HCT116 (cell line): ENCODE measurements around the gene KIF18A. TPM values are rescaled to one million over a fixed set of nuclear protein-coding genes. Genes with fewer than 3 reads are reported as not detected.

Experiments used
- ATAC-seq: fragments of 200-7000 bp; cut with Tn5 transposase; 2 replicates; pipeline ENCODE4 v1.9.1; 2020; ENCODE audit warnings: mild to moderate bottlenecking, moderate library complexity
- BruUV-seq: library from RNA; stranded (reverse); fragments of 400-500 nt; replicated peaks from 2 replicates; lab custom pipeline; 2021; lab: Mats Ljungman, UMichigan
- CTCF ChIA-PET: fragments of 300-600 bp; sonication (Branson Sonifier 250); formaldehyde crosslinking; loops from one replicate; lab custom pipeline; 2021; ENCODE audit warnings: antibody characterized with exemption; lab: Charles Lee
- POLR2A ChIA-PET: fragments of 300-600, 350-600 bp; sonication (Branson Sonifier 250); formaldehyde crosslinking; loops from one replicate; lab custom pipeline; 2021; ENCODE audit warnings: antibody characterized with exemption; lab: Charles Lee
- RAD21 ChIA-PET, 2 experiments: fragments of 300-600 bp; sonication (Branson Sonifier 250); formaldehyde crosslinking; loops; one replicate each; lab custom pipeline; 2023; ENCODE audit warnings: low total read pairs in 2 of 2; ENCODE audit not compliant: uncharacterized antibody in 2 of 2, unreplicated experiment in 2 of 2, low non-redundant PET in 1 of 2; lab: Charles Lee
- DNase-seq: peaks from one replicate; pipeline ENCODE4 v3.0.0-alpha.2; 2010; ENCODE audit warnings: low read depth, low spot score
- H2AFZ ChIP-seq: fragments of 200-600 bp; shearing (Covaris generic), sonication (generic); 2 replicates; pipeline ENCODE4 v1.6.1; 2017; ENCODE audit warnings: low read depth, mixed run types, mixed read lengths, antibody characterized with exemption, low read length; ENCODE audit not compliant: poor library complexity, severe bottlenecking
- H3K27ac ChIP-seq: 2 replicates; pipeline ENCODE4 v1.5.1; 2012; ENCODE audit warnings: low read depth, low read length
- H3K27me3 ChIP-seq: fragments of 200-600 bp; sonication (generic); 2 replicates; pipeline ENCODE4 v1.6.1; 2016; ENCODE audit warnings: mixed run types, low read length, mixed read lengths; ENCODE audit not compliant: insufficient read depth
- H3K36me3 ChIP-seq, 2 experiments: fragments of 200-500 bp in 1 of 2; fragments of 200-600 bp in 1 of 2; sonication (Bioruptor generic) in 1 of 2; sonication (generic) in 1 of 2; 2 replicates each; pipeline versions ENCODE4 v1.5.1 to v1.6.1; 2014 to 2016; ENCODE audit warnings: low read length in 2 of 2, inconsistent platforms in 1 of 2, mixed read lengths in 1 of 2, mixed run types in 1 of 2; ENCODE audit not compliant: insufficient read depth in 2 of 2, control insufficient read depth in 1 of 2
- H3K4me1 ChIP-seq, 2 experiments: fragments of 200-600 bp in 1 of 2; sonication (generic) in 1 of 2; 2 replicates each; pipeline versions ENCODE4 v1.5.1 to v1.6.1; 2012 to 2017; ENCODE audit warnings: low read length in 2 of 2, inconsistent platforms in 1 of 2, mild to moderate bottlenecking in 1 of 2, mixed read lengths in 1 of 2, mixed run types in 1 of 2, moderate library complexity in 1 of 2; ENCODE audit not compliant: insufficient read depth in 2 of 2, control insufficient read depth in 1 of 2
- H3K4me2 ChIP-seq: fragments of 200-600 bp; sonication (generic); 2 replicates; pipeline ENCODE4 v1.6.1; 2017; ENCODE audit warnings: mixed run types, low read length, mixed read lengths
- H3K4me3 ChIP-seq, 2 experiments: fragments of 200-600 bp in 1 of 2; sonication (generic) in 1 of 2; replicated peaks in 1 of 2; 2 replicates each; pipeline ENCODE4 v1.5.1; 2011 to 2016; ENCODE audit warnings: low read length in 2 of 2, control low read depth in 1 of 2, low read depth in 1 of 2, mild to moderate bottlenecking in 1 of 2, mixed read lengths in 1 of 2, mixed run types in 1 of 2
- H3K79me2 ChIP-seq: fragments of 200-600 bp; sonication (generic); 2 replicates; pipeline ENCODE4 v1.6.1; 2017; ENCODE audit warnings: mild to moderate bottlenecking, mixed run types, low read length, moderate library complexity, mixed read lengths; ENCODE audit not compliant: insufficient read depth
- H3K9ac ChIP-seq: fragments of 200-600 bp; sonication (generic); 2 replicates; pipeline ENCODE4 v1.6.1; 2016; ENCODE audit warnings: low read length, mixed read lengths
- H3K9me2 ChIP-seq: fragments of 200-600 bp; sonication (generic), shearing (Covaris generic); 2 replicates; pipeline ENCODE4 v1.6.1; 2017; ENCODE audit warnings: mixed run types, mild to moderate bottlenecking, moderate library complexity; ENCODE audit not compliant: insufficient read depth
- H3K9me3 ChIP-seq, 2 experiments: fragments of 200-500 bp in 1 of 2; fragments of 200-600 bp in 1 of 2; sonication (Bioruptor generic) in 1 of 2; sonication (generic) in 1 of 2; 2 replicates each; pipeline ENCODE4 v1.6.1; 2014 to 2017; ENCODE audit warnings: low read length in 2 of 2, mixed read lengths in 2 of 2, inconsistent platforms in 1 of 2, low read depth in 1 of 2, mild to moderate bottlenecking in 1 of 2, mixed run types in 1 of 2, moderate library complexity in 1 of 2; ENCODE audit not compliant: control insufficient read depth in 1 of 2, insufficient read depth in 1 of 2
- H4K20me1 ChIP-seq: fragments of 200-600 bp; sonication (generic), shearing (Covaris generic); 2 replicates; pipeline ENCODE4 v1.6.1; 2017; ENCODE audit warnings: mixed run types, mild to moderate bottlenecking, moderate library complexity; ENCODE audit not compliant: insufficient read depth
- CBX3 ChIP-seq: IDR thresholded peaks from 2 replicates; pipeline ENCODE4 v1.6.1; 2012; ENCODE audit warnings: low read depth
- EZH2 ChIP-seq: fragments of 200-600 bp; sonication (generic); IDR thresholded peaks from 2 replicates; pipeline ENCODE4 v1.6.1; 2017; ENCODE audit warnings: antibody characterized with exemption, mixed run types
- JUND ChIP-seq: IDR thresholded peaks from 2 replicates; pipeline ENCODE4 v1.6.1; 2012
- POLR2AphosphoS5 ChIP-seq: IDR thresholded peaks from 2 replicates; pipeline ENCODE4 v1.6.1; 2011; ENCODE audit warnings: mild to moderate bottlenecking, low read depth, low read length, moderate library complexity
- SP1 ChIP-seq: IDR thresholded peaks from 2 replicates; pipeline ENCODE4 v1.6.1; 2012; ENCODE audit warnings: low read depth
- SRF ChIP-seq: IDR thresholded peaks from 2 replicates; pipeline ENCODE4 v1.6.1; 2012; ENCODE audit warnings: low read depth
- ZFX ChIP-seq: fragments of 450-650 bp; IDR thresholded peaks from 2 replicates; pipeline ENCODE4 v1.6.1; 2017
- intact Hi-C: fragments of 100-400 bp; cut with micrococcal nuclease; formaldehyde crosslinking; loops from 2 replicates; pipeline ENCODE4 v1.10.0; 2022
- total RNA-seq: library from RNA; stranded (reverse); gene quantifications from one replicate; pipeline ENCODE4 v1.2.1, GENCODE V29; 2021; ENCODE audit not compliant: unreplicated experiment
- TF ChIP-seq, protein P1 (sequence below): IDR thresholded peaks from 2 replicates; pipeline ENCODE4 v1.6.1; 2012; ENCODE audit warnings: low read depth
- TF ChIP-seq, protein P2 (sequence below): IDR thresholded peaks from 2 replicates; pipeline ENCODE4 v1.6.1; 2012
- TF ChIP-seq, protein P3 (sequence below): IDR thresholded peaks from 2 replicates; pipeline ENCODE4 v1.6.1; 2012

KIF18A gene
- total RNA-seq, 1 experiment from 2014 or later: 50.7 TPM

DNA sequence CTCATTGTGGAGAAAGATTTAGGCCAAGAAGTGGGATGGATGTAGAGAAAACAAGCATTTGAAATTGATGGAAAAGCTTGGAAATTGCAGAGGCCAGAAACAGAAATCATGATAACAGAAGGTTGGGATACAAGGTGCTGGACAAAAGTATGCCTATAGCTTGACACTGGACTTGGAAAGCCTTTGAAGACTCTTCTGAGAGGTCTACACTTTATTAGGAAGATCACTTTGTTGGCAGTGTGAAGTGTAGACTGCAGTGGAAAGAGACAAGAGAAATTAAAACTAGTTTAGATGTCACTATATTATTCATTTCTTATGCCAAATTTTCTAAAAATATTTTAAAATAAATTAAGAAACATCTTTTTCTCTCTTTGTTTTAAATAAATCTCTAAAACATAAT is 59.1 kb downstream of the KIF18A start (continued):
- TF ChIP-seq, protein P1, sequence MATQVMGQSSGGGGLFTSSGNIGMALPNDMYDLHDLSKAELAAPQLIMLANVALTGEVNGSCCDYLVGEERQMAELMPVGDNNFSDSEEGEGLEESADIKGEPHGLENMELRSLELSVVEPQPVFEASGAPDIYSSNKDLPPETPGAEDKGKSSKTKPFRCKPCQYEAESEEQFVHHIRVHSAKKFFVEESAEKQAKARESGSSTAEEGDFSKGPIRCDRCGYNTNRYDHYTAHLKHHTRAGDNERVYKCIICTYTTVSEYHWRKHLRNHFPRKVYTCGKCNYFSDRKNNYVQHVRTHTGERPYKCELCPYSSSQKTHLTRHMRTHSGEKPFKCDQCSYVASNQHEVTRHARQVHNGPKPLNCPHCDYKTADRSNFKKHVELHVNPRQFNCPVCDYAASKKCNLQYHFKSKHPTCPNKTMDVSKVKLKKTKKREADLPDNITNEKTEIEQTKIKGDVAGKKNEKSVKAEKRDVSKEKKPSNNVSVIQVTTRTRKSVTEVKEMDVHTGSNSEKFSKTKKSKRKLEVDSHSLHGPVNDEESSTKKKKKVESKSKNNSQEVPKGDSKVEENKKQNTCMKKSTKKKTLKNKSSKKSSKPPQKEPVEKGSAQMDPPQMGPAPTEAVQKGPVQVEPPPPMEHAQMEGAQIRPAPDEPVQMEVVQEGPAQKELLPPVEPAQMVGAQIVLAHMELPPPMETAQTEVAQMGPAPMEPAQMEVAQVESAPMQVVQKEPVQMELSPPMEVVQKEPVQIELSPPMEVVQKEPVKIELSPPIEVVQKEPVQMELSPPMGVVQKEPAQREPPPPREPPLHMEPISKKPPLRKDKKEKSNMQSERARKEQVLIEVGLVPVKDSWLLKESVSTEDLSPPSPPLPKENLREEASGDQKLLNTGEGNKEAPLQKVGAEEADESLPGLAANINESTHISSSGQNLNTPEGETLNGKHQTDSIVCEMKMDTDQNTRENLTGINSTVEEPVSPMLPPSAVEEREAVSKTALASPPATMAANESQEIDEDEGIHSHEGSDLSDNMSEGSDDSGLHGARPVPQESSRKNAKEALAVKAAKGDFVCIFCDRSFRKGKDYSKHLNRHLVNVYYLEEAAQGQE: no peak
- TF ChIP-seq SP1: no peak
- TF ChIP-seq, protein P2, sequence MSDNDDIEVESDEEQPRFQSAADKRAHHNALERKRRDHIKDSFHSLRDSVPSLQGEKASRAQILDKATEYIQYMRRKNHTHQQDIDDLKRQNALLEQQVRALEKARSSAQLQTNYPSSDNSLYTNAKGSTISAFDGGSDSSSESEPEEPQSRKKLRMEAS: no peak
- no peak for TF ChIP-seq CBX3
- no peak for TF ChIP-seq POLR2AphosphoS5
- no peak for TF ChIP-seq EZH2
- TF ChIP-seq, protein P3, sequence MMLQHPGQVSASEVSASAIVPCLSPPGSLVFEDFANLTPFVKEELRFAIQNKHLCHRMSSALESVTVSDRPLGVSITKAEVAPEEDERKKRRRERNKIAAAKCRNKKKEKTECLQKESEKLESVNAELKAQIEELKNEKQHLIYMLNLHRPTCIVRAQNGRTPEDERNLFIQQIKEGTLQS: no peak
- no peak for TF ChIP-seq JUND

DNA sequence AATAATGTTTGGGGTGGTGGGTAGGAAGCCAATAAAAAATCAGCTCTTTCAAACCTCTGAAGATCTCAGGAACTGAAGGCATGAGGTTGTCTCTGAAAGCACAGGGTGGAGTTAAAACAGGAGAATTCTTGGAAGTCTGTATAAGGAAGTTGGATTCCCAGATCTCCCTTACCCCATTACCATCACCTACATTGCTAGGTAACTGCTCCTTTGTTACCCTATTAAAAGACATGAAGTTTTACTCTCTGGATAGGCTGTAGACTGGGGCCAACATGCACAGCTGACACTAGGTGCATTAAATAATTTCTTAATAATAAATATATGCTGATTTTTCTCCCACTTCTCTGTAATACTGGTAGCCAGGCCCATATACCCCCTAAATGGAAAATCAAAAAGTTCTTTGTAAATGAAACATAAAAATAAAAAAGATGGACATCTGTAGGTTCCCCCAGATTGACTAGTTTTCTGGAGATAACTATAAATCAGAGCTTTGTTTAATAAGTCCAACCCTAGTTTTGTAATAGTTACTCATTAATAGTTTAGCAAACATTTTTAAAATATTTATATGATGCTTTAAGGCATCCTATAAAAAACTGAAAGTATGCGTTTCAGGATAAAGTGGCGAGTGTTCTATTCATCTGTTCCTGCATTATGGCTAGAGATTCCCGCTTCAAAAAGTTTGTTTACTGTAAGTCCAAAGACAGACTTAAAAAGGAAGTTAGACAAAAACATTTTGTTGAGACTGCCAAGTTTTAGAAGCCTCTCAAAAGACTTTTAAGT is 63.8 kb downstream of the KIF18A start:
- no peak for ATAC-seq
- Histone ChIP-seq H2AFZ (no peak overlapping the region), H3K36me3 (no peaks in the 10 kb centered on the region), H3K9me3 (no peaks in the 10 kb centered on the region), H3K4me2 (no peak overlapping the region), H3K4me3 (no peak overlapping the region), H3K79me2 (peaks cover 12% of the 10 kb centered on the region), H3K9me2 (no peaks in the 10 kb centered on the region), H4K20me1 (no peaks in the 10 kb centered on the region), H3K27ac (no peak overlapping the region), H3K4me1 (peaks cover 7 to 20% of the 10 kb centered on the region in 2 experiments), H3K27me3 (no peaks in the 10 kb centered on the region), H3K9ac (no peak overlapping the region)
- BruUV-seq: no TSS peak
- TF ChIP-seq ZFX: no peak
- no peak for TF ChIP-seq SRF
- no peak for DNase-seq
- intact Hi-C loops: no loop called here
- ChIA-PET RAD21 (no interaction called here), CTCF (no interaction called here), POLR2A (no interaction called here)
